ENCODE results near the gene ATP11A.

Gene ATP11A

GRCh38 chr13:112803422-112803821, 113.6 kb downstream of the ATP11A start:
- Histone ChIP-seq H3K36me3 (ENCODE audit: control insufficient read depth in 1 of 2, insufficient read depth in 2 of 2, low read length in 2 of 2) (peaks cover 0 to 19% of the 10 kb centered on the region in 2 donors), H3K4me1 (ENCODE audit: control insufficient read depth in 1 of 2, insufficient read depth in 2 of 2, low read length in 2 of 2) (peaks cover 0 to 3% of the 10 kb centered on the region in 2 donors), H3K27ac (ENCODE audit: low read length) (no peak overlapping the region), H3K27me3 (ENCODE audit: low read depth, low read length) (no peaks in the 10 kb centered on the region), H3K4me3 (ENCODE audit: low read depth in 1 of 2, low read length in 2 of 2) (no peak overlapping the region), H3K9me3 (ENCODE audit: control insufficient read depth in 1 of 2, low read length in 2 of 2) (no peaks in the 10 kb centered on the region)

- peaks cover 0 to 27% of the 10 kb centered on the region in 2 donors for H3K36me3 ChIP-seq (ENCODE audit: control insufficient read depth in 1 of 2, insufficient read depth in 2 of 2, low read length in 2 of 2)
- H3K27me3 ChIP-seq (ENCODE audit: low read depth, low read length) = no peaks in the 10 kb centered on the region
- H3K27ac ChIP-seq (ENCODE audit: low read length) = no peak overlapping the region
- no peaks in the 10 kb centered on the region for H3K9me3 ChIP-seq (ENCODE audit: control insufficient read depth in 1 of 2, low read length in 2 of 2)
- no peak overlapping the region for H3K4me3 ChIP-seq (ENCODE audit: low read depth in 1 of 2, low read length in 2 of 2)
- peaks cover 0 to 3% of the 10 kb centered on the region in 2 donors for H3K4me1 ChIP-seq (ENCODE audit: control insufficient read depth in 1 of 2, insufficient read depth in 2 of 2, low read length in 2 of 2)
Measured at GRCh38 chr13:112804374-112804773, 114.5 kb downstream of the ATP11A start.

GRCh38 chr13:112806739-112807652, 117.2 kb downstream of the ATP11A start:
- peaks cover 0 to 3% of the 10 kb centered on the region in 2 donors for H3K4me1 ChIP-seq (ENCODE audit: control insufficient read depth in 1 of 2, insufficient read depth in 2 of 2, low read length in 2 of 2)
- H3K27me3 ChIP-seq (ENCODE audit: low read depth, low read length) = no peaks in the 10 kb centered on the region
- no peak overlapping the region for H3K4me3 ChIP-seq (ENCODE audit: low read depth in 1 of 2, low read length in 2 of 2)
- no peak overlapping the region for H3K27ac ChIP-seq (ENCODE audit: low read length)
- H3K36me3 ChIP-seq (ENCODE audit: control insufficient read depth in 1 of 2, insufficient read depth in 2 of 2, low read length in 2 of 2) = peaks cover 0 to 41% of the 10 kb centered on the region in 2 donors
- H3K9me3 ChIP-seq (ENCODE audit: control insufficient read depth in 1 of 2, low read length in 2 of 2) = no peaks in the 10 kb centered on the region

GRCh38 chr13:112807653-112808376, 118.0 kb downstream of the ATP11A start:
- H3K9me3 ChIP-seq (ENCODE audit: control insufficient read depth in 1 of 2, low read length in 2 of 2) = no peaks in the 10 kb centered on the region
- no peak overlapping the region for H3K27ac ChIP-seq (ENCODE audit: low read length)
- peaks cover 0 to 3% of the 10 kb centered on the region in 2 donors for H3K4me1 ChIP-seq (ENCODE audit: control insufficient read depth in 1 of 2, insufficient read depth in 2 of 2, low read length in 2 of 2)
- H3K27me3 ChIP-seq (ENCODE audit: low read depth, low read length) = no peaks in the 10 kb centered on the region
- H3K36me3 ChIP-seq (ENCODE audit: control insufficient read depth in 1 of 2, insufficient read depth in 2 of 2, low read length in 2 of 2) = peaks cover 0 to 44% of the 10 kb centered on the region in 2 donors
- H3K4me3 ChIP-seq (ENCODE audit: low read depth in 1 of 2, low read length in 2 of 2) = no peak overlapping the region

DNA sequence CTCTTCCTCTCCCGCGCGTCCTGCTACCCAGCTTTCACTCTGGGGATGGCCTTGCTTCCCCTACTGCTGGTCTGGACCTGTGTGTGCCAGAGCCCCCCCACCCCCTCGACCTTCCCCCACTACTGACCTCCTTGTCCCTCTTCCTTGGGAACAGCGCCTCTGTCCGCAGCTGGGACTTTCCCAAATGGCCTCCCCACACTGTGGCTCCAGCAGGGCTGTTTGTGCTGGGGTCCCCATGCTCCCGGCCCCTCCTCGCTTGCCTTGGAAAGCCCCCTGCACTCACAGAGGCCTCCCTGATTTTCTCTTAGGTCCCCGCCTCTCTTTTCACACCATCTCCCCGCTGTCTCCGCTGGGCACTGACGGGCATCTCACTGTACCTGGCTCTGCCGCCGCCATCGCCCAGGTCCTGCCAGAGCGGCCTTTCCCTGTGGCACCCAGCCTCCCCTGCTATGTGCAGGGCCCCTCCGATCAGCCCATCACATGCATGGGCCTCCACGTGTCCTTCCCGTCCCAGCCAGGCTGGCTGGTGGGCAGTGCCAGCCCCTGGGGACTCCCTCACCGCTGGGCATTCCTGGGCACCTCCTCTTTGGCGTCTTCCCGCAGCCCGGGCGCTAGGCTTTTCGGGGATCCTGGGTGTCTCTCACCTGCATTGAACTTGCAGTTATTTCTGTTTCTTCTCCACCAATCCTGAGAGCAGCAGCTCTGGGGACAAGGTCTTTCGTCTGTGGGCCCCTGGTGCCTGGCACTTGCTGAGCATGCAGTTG, 118.7 kb downstream of the ATP11A start:
- H3K27me3 ChIP-seq (ENCODE audit: low read depth, low read length) = no peaks in the 10 kb centered on the region
- peaks cover 0 to 2% of the 10 kb centered on the region in 2 donors for H3K9me3 ChIP-seq (ENCODE audit: control insufficient read depth in 1 of 2, low read length in 2 of 2)
- no peak overlapping the region for H3K27ac ChIP-seq (ENCODE audit: low read length)
- H3K4me1 ChIP-seq (ENCODE audit: control insufficient read depth in 1 of 2, insufficient read depth in 2 of 2, low read length in 2 of 2) = peaks cover 0 to 3% of the 10 kb centered on the region in 2 donors
- no peak overlapping the region for H3K4me3 ChIP-seq (ENCODE audit: low read depth in 1 of 2, low read length in 2 of 2)
- H3K36me3 ChIP-seq (ENCODE audit: control insufficient read depth in 1 of 2, insufficient read depth in 2 of 2, low read length in 2 of 2) = peaks cover 0 to 46% of the 10 kb centered on the region in 2 donors

DNA sequence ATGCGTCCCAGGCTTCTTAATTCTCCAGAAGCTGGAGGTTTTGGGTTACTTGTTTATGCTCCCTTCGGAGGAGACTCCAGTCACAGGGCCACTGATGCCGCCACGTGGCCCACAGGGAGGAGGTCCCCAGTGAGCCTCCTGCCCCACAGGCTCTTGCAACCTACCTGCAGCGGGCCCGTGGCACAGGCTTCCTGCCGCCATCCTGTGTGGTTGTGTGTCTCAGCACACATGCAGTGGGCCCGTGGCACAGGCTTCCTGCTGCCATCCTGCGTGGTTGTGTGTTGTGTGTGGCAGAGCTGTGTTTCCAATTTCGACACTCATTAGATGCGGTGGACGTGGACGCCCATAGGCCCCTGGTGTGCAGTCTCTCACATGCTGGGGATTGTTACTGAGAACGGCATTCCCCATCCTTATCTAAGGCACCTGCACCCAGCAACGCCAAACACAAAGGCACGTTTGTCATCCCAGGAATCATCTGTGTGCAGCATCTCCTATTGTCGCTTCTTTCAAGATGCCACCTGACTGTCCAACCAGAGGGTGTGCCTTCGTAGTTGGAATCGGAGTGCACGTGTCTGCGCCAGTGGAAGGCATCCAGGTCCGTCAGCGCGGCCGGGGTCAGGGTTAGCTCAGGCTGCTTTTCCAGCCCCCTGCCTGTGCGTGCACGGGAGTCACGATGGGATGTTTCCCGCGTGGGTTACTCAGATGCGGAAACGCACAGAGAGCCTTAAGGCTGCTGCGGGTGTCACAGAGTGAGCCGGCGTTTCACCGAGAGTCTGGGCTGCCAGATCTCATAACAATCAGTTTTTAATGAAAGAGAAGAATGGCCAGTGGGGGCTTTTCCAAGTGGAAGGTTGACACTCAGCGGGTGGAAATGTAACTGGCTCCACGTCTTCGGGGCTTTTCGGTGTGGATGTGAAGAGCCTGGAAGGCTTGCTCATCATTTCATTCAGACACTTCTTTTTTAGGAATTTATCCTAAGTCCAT, 119.8 kb downstream of the ATP11A start:
- Histone ChIP-seq H3K36me3 (ENCODE audit: control insufficient read depth in 1 of 2, insufficient read depth in 2 of 2, low read length in 2 of 2) (peaks cover 0 to 48% of the 10 kb centered on the region in 2 donors), H3K9me3 (ENCODE audit: control insufficient read depth in 1 of 2, low read length in 2 of 2) (peaks cover 0 to 4% of the 10 kb centered on the region in 2 donors), H3K4me3 (ENCODE audit: low read depth in 1 of 2, low read length in 2 of 2) (no peak overlapping the region), H3K27ac (ENCODE audit: low read length) (no peak overlapping the region), H3K4me1 (ENCODE audit: control insufficient read depth in 1 of 2, insufficient read depth in 2 of 2, low read length in 2 of 2) (peaks cover 0 to 3% of the 10 kb centered on the region in 2 donors), H3K27me3 (ENCODE audit: low read depth, low read length) (no peaks in the 10 kb centered on the region)

DNA sequence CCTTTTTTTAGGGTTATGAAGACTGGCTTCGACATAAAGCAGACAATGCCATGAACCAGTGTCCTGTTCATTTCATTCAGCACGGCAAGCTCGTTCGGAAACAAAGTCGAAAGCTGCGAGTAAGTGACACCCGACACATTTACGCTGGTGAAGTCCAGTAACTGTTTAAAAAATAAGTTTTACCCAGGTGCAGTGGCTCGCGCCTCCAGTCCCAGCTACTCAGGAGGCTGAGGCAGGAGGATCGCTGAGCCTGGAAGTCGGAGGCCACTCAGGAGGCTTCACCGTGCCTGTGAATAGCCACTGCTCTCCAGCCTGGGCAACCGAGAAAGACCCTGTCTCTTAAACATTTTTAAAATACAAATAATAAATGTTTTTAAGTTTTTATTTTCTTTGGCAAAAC, 120.8 kb downstream of the ATP11A start:
- no peaks in the 10 kb centered on the region for H3K27me3 ChIP-seq (ENCODE audit: low read depth, low read length)
- peaks cover 0 to 4% of the 10 kb centered on the region in 2 donors for H3K9me3 ChIP-seq (ENCODE audit: control insufficient read depth in 1 of 2, low read length in 2 of 2)
- H3K4me3 ChIP-seq (ENCODE audit: low read depth in 1 of 2, low read length in 2 of 2) = no peak overlapping the region
- peaks cover 5 to 56% of the 10 kb centered on the region in 2 donors for H3K36me3 ChIP-seq (ENCODE audit: control insufficient read depth in 1 of 2, insufficient read depth in 2 of 2, low read length in 2 of 2)
- H3K4me1 ChIP-seq (ENCODE audit: control insufficient read depth in 1 of 2, insufficient read depth in 2 of 2, low read length in 2 of 2) = peaks cover 0 to 3% of the 10 kb centered on the region in 2 donors
- H3K27ac ChIP-seq (ENCODE audit: low read length) = no peak overlapping the region

GRCh38 chr13:112812306-112813055, 122.6 kb downstream of the ATP11A start:
- H3K27ac ChIP-seq (ENCODE audit: low read length) = no peak overlapping the region
- H3K9me3 ChIP-seq (ENCODE audit: control insufficient read depth in 1 of 2, low read length in 2 of 2) = peaks cover 0 to 4% of the 10 kb centered on the region in 2 donors
- no peaks in the 10 kb centered on the region for H3K4me1 ChIP-seq (ENCODE audit: control insufficient read depth in 1 of 2, insufficient read depth in 2 of 2, low read length in 2 of 2)
- no peaks in the 10 kb centered on the region for H3K27me3 ChIP-seq (ENCODE audit: low read depth, low read length)
- H3K36me3 ChIP-seq (ENCODE audit: control insufficient read depth in 1 of 2, insufficient read depth in 2 of 2, low read length in 2 of 2) = peaks cover 21 to 60% of the 10 kb centered on the region in 2 donors
- H3K4me3 ChIP-seq (ENCODE audit: low read depth in 1 of 2, low read length in 2 of 2) = no peak overlapping the region

- no peaks in the 10 kb centered on the region for H3K27me3 ChIP-seq (ENCODE audit: low read depth, low read length)
- no peaks in the 10 kb centered on the region for H3K4me1 ChIP-seq (ENCODE audit: control insufficient read depth in 1 of 2, insufficient read depth in 2 of 2, low read length in 2 of 2)
- H3K9me3 ChIP-seq (ENCODE audit: control insufficient read depth in 1 of 2, low read length in 2 of 2) = peaks cover 0 to 4% of the 10 kb centered on the region in 2 donors
- H3K36me3 ChIP-seq (ENCODE audit: control insufficient read depth in 1 of 2, insufficient read depth in 2 of 2, low read length in 2 of 2) = peaks cover 27 to 65% of the 10 kb centered on the region in 2 donors
- H3K4me3 ChIP-seq (ENCODE audit: low read depth in 1 of 2, low read length in 2 of 2) = no peak overlapping the region
- H3K27ac ChIP-seq (ENCODE audit: low read length) = no peak overlapping the region
Measured at GRCh38 chr13:112813552-112813951, 123.7 kb downstream of the ATP11A start.

Measured in muscle layer of duodenum (tissue), 2 donors.